Heart right ventricle (tissue), 16 donors: Measurements from ENCODE around the gene PWWP2B. TPM values are rescaled to one million over a fixed set of nuclear protein-coding genes. Genes with fewer than 3 reads are reported as not detected.

Experiments used
- ATAC-seq, 8 donors: fragments of 200-7000 bp; cut with Tn5 transposase; one replicate each; pipeline ENCODE4 v1.9.1; 2020; ENCODE audit warnings: mild to moderate bottlenecking in 8 of 8, moderate library complexity in 8 of 8, moderate number of reproducible peaks in 1 of 8
- DNase-seq, 2 donors: peaks; one replicate each; pipeline ENCODE4 v3.0.0-alpha.2; 2020
- H3K27ac ChIP-seq, 10 donors: fragments of 200-600 bp; sonication (generic) in 2 of 10; one replicate each; pipeline versions ENCODE4 v1.5.0 to v1.8.0; 2020 to 2022; ENCODE audit warnings: mild to moderate bottlenecking in 3 of 10
- H3K27me3 ChIP-seq, 7 donors: fragments of 200-600 bp; one replicate each; pipeline ENCODE4 v1.8.0; 2021 to 2022; ENCODE audit warnings: mild to moderate bottlenecking in 2 of 7
- H3K36me3 ChIP-seq, 9 donors: fragments of 200-600 bp; sonication (generic) in 1 of 9; one replicate each; pipeline versions ENCODE4 v1.5.0 to v1.8.0; 2020 to 2022; ENCODE audit warnings: mild to moderate bottlenecking in 2 of 9
- H3K4me1 ChIP-seq, 9 donors: fragments of 200-600 bp; sonication (generic) in 1 of 9; one replicate each; pipeline versions ENCODE4 v1.5.0 to v1.8.0; 2020 to 2022; ENCODE audit warnings: mild to moderate bottlenecking in 4 of 9
- H3K4me3 ChIP-seq, 10 donors: fragments of 200-600 bp; sonication (generic) in 2 of 10; one replicate each; pipeline versions ENCODE4 v1.5.0 to v1.8.0; 2020 to 2022; ENCODE audit warnings: mild to moderate bottlenecking in 7 of 10, moderate library complexity in 2 of 10
- H3K9me3 ChIP-seq, 11 donors: fragments of 200-600 bp in 10 of 11; sonication (generic) in 2 of 11; one replicate each; pipeline versions ENCODE4 v1.5.0 to v1.8.0; 2013 to 2022; ENCODE audit warnings: mild to moderate bottlenecking in 2 of 11, control low read depth in 1 of 11, moderate library complexity in 1 of 11
- WGBS, 2 donors: extraction: QIAGEN DNeasy Blood & Tissue Kit; methylation state at CpG; one replicate each; pipeline ENCODE4 v1.1.7; 2013; ENCODE audit warnings: inconsistent platforms in 1 of 2; 5-methylcytosine and 5-hydroxymethylcytosine counted together
- intact Hi-C, 10 donors: fragments of 100-400 bp; cut with DNase I; formaldehyde crosslinking; loops; one replicate each; pipeline versions ENCODE4 v1.11.1 to v1.14.2; 2022
- polyA plus RNA-seq, 2 donors: library from polyadenylated mRNA; stranded (reverse); fragments of 200-250 nt; gene quantifications; one replicate each; pipeline ENCODE4 v1.2.3, GENCODE V29; 2013
- total RNA-seq, 10 donors: library from RNA; stranded (reverse); fragmentation: NEBNext Ultra II Directional in 3 of 10; extraction: Animal tissue kit (Norgen Biotek cat#: 25700) in 3 of 10; gene quantifications; one replicate each; pipeline versions ENCODE4 v1.2.1 to v1.2.4, GENCODE V29; 2021 to 2023
- TF ChIP-seq, protein P1 (sequence below), 9 donors: fragments of 200-600 bp; sonication (generic) in 2 of 9; IDR thresholded peaks; one replicate each; pipeline versions ENCODE4 v1.5.0 to v1.8.0; 2021 to 2022; ENCODE audit warnings: antibody characterized with exemption in 9 of 9, mild to moderate bottlenecking in 5 of 9, moderate library complexity in 1 of 9
- donor health status: Arrhythmogenic right ventricular cardiomyopathy.
- donor health status: ischemic (EF 13 %, LVEDD 7.1; RV severe dilation, severe dysfunction).
- donor health status: healthy with polysubstance abuse.
- donor health status: DM: no; HTN: yes; CAD: no.
- donor health status: DM: no; HTN: no; CAD: no.
- donor health status: ischemic (EF 25% LVEDD 6.9; RV normal size, moderate dysfunction).
- donor health status: ischemic (EF 25% LVEDD 5.7; RV mildly dilated, moderate dysfunction).
- donor health status: healthy.
- donor health status: DM: yes; HTN: yes; CAD: no.
- donor health status: Ischemic cardiomyopathy.
- donor health status: ischemic (EF 35%, LVEDD 5.7; RV mildly dilated, moderate dysfunction).
- donor health status: nonischemic (EF 11% LVEDD 7.7; RV severe dilation, severe dysfunction).
- donor health status: DM: yes; HTN: yes; CAD: no.
- donor health status: PGD.
- donor health status: ischemic (EF 29% LVEDD 5.4; RV normal size, mild dysfunction).
- donor health status: nonischemic (EF 23%, LVEDD 6.1; RV moderate dilation, normal function).

The PWWP2B gene
- total and polyA plus RNA-seq, 12 donors: 11.1 to 21.3 (median 15.0) TPM

DNA sequence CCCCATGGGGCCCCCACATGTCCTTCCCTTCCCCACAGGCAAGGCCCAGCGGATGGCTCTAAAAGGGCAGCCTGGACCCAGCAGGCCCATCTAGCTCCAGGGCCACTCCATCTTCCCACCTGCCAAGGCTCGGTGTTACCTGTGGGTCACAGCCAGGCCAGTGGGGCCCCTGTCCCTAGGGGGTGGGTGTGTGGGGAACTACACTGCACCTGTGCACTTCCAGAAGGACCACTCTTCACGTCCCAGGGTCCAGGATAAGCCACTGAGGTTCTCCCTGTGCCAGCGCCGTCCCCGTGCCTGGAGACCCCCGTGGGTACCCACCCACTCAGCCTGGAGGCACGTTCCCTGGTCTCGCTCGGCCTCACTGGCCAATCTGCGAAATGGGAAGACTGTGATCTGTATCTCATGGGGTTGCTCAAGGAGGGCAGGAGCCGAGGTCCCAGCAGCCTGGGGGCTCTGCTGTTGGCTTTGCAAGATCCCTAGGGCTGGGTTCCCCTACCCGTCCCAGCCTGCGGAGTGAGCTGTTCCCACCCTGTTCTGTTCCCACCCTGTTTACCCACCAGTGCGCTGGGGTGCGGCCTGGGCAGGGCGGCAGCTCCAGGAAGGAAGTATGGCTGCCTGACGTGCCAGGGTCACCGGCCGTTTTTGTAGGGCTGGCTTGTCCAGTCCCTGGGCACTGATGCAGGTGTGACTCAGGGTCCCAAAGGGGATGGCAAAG lies 4.6 kb downstream of the PWWP2B start:
- peaks cover 18 to 51% (median 39%) of the 10 kb centered on the region in 9 donors for H3K4me1 ChIP-seq
- intact Hi-C loops: loop anchor here in 1 of 10 donors (5.0 kb wide), 1 partner anchor 46 kb away; no protein-coding TSS in a partner anchor
- no peak overlapping the region for H3K4me3 ChIP-seq
- ATAC-seq: peak in 2 of 8 donors; percentile 3 to 25
- H3K36me3 ChIP-seq: peaks cover 0 to 20% (median 11%) of the 10 kb centered on the region in 9 donors
- TF ChIP-seq, protein P1, sequence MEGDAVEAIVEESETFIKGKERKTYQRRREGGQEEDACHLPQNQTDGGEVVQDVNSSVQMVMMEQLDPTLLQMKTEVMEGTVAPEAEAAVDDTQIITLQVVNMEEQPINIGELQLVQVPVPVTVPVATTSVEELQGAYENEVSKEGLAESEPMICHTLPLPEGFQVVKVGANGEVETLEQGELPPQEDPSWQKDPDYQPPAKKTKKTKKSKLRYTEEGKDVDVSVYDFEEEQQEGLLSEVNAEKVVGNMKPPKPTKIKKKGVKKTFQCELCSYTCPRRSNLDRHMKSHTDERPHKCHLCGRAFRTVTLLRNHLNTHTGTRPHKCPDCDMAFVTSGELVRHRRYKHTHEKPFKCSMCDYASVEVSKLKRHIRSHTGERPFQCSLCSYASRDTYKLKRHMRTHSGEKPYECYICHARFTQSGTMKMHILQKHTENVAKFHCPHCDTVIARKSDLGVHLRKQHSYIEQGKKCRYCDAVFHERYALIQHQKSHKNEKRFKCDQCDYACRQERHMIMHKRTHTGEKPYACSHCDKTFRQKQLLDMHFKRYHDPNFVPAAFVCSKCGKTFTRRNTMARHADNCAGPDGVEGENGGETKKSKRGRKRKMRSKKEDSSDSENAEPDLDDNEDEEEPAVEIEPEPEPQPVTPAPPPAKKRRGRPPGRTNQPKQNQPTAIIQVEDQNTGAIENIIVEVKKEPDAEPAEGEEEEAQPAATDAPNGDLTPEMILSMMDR (IDR thresholded peaks at IDR 0.05): no peak
- H3K27me3 ChIP-seq: no peaks in the 10 kb centered on the region
- 81 to 87% methylated on average over 20 of the region's 20 CpGs for WGBS, 2 donors
- no peaks in the 10 kb centered on the region for H3K9me3 ChIP-seq
- no peak for DNase-seq
- H3K27ac ChIP-seq: peak overlapping the region; percentile 54 to 84 (median 72)

DNA sequence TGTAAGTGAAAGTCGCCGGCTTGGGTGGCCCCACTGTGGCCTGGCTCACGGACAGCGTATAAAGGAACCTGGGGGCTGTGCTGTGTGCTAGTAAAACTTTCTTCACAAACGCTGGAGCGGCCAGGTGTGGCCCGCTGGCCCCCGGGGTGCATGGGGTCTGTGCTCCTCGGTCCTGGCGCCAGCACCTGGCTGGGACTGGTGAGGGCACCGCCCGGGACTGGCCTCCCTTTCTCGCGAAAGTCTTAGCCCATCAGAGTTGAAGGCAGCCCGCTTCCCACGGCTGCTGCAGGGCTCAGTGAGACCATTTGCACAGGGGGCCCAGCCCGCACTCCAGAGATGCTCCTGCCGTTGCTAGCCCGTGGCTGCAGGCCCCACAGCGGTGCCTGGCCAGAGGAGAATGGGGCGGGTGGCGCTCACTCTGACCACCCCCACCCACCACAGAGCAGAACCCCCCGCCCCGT lies 5.8 kb downstream of the PWWP2B start:
- H3K27ac ChIP-seq: no peak overlapping the region
- 92 to 93% methylated on average over 24 of the region's 24 CpGs for WGBS, 2 donors
- peaks cover 0 to 26% (median 11%) of the 10 kb centered on the region in 9 donors for H3K36me3 ChIP-seq
- no peaks in the 10 kb centered on the region for H3K27me3 ChIP-seq
- H3K4me3 ChIP-seq: no peak overlapping the region
- DNase-seq (no peak), ATAC-seq (no peak)
- intact Hi-C loops: loop anchor here in 1 of 10 donors (5.0 kb wide), 1 partner anchor 44 kb away; no protein-coding TSS in a partner anchor
- H3K9me3 ChIP-seq: no peaks in the 10 kb centered on the region
- TF ChIP-seq, protein P1 (IDR thresholded peaks at IDR 0.05): no peak
- H3K4me1 ChIP-seq: peaks cover 15 to 58% (median 41%) of the 10 kb centered on the region in 9 donors

DNA sequence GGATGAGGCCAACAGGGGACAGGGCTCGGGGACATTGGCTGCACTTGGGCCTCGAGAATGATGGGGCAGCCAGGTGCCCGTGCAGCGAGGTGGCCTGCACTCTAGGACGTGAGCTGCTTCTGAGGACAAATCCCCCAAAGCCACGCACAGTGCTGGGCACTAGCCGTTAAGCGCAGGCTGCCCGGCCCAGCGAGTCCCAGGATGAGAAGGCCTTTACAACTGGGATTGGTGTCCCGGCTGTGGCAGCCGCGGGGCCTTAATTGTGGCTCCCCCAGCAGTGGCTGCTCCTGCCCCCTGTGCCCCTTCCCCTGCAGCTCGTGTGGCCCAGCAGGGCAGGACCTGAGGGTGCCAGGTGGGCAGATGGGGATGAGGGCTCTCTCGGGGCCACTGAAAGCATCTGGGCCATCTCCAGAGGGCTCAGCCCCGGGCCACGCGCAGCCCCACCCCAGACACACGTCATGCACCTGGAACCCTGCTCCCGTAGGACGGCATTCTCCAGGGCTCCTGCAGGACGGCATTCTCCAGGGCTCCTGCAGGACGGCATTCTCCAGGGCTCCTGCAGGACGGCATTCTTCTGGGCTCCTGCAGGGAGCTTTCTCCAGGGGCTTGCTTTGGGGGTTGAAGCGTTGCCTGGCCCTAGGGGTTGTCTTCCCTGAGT lies 6.6 kb downstream of the PWWP2B start:
- H3K27me3 ChIP-seq: no peaks in the 10 kb centered on the region
- intact Hi-C loops: loop anchor here in 1 of 10 donors (5.0 kb wide), 1 partner anchor 44 kb away; no protein-coding TSS in a partner anchor
- no peak overlapping the region for H3K4me3 ChIP-seq
- H3K27ac ChIP-seq: no peak overlapping the region
- no peak for DNase-seq
- WGBS, 2 donors: 86 to 92% methylated on average over 25 of the region's 25 CpGs
- peaks cover 0 to 26% (median 11%) of the 10 kb centered on the region in 9 donors for H3K36me3 ChIP-seq
- H3K4me1 ChIP-seq: peaks cover 17 to 58% (median 39%) of the 10 kb centered on the region in 9 donors
- no peaks in the 10 kb centered on the region for H3K9me3 ChIP-seq
- TF ChIP-seq, protein P1 (IDR thresholded peaks at IDR 0.05): no peak
- ATAC-seq: no peak

DNA sequence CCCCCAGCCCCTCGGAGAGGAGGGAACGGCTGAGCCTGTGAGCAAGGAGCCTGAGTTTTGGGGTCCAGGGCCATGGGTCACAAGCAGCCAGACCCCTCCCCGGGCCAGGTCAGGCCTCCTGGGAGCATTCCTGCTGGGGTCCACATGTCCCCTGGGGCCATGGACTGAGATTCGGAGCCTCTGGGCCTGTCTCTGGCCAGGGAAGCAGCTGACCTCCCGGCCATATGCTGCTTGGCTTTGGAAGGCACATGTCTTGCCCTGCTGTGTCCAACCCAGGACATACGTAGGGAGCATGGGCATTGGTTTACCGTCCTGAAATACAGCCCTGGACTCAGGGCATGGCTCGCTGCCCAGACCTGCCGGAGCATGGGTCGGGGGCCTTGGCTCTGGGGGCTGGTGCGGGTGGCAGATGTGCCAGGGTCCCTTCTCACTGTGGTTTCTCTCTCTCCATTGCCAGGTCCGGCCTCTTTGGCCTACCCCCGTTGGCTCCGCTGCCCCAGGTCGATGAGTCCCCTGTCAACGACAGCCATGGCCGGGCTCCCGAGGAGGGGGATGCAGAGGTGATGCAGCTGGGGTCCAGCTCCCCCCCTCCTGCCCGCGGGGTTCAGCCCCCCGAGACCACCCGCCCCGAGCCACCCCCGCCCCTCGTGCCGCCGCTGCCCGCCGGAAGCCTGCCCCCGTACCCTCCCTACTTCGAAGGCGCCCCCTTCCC lies 7.3 kb downstream of the PWWP2B start:
- Histone ChIP-seq H3K9me3 (no peaks in the 10 kb centered on the region), H3K27me3 (no peaks in the 10 kb centered on the region), H3K4me3 (no peak overlapping the region), H3K27ac (no peak overlapping the region), H3K4me1 (peaks cover 20 to 58% (median 42%) of the 10 kb centered on the region in 9 donors), H3K36me3 (peaks cover 0 to 26% (median 11%) of the 10 kb centered on the region in 9 donors)
- DNase-seq (no peak), ATAC-seq (no peak)
- 86 to 94% methylated on average over 31 to 32 of the region's 32 CpGs for WGBS, 2 donors
- TF ChIP-seq, protein P1 (IDR thresholded peaks at IDR 0.05): no peak
- intact Hi-C loops: loop anchor here in 1 of 10 donors (5.0 kb wide), 1 partner anchor 43 kb away; no protein-coding TSS in a partner anchor
